WERI-Rb-1 (cell line): ENCODE data around the gene BICC1.

Source experiments
- DNase-seq: peaks from one replicate; pipeline ENCODE4 v3.0.0-alpha.2; 2020
- H3K27ac ChIP-seq: fragments of 250-450 bp; sonication (Bioruptor Pico); 2 replicates; pipeline ENCODE4 v1.5.1; 2020; ENCODE audit warnings: mild to moderate bottlenecking, moderate library complexity
- H3K27me3 ChIP-seq: fragments of 250-450 bp; sonication (Bioruptor Pico); 2 replicates; pipeline ENCODE4 v1.5.1; 2021; ENCODE audit warnings: mild to moderate bottlenecking, low read depth, moderate library complexity; ENCODE audit not compliant: insufficient read depth, severe bottlenecking
- H3K36me3 ChIP-seq: fragments of 250-450 bp; sonication (Bioruptor Pico); 2 replicates; pipeline ENCODE4 v1.5.1; 2020; ENCODE audit warnings: mild to moderate bottlenecking, moderate library complexity
- H3K4me3 ChIP-seq: 2 replicates; pipeline ENCODE4 v1.5.1; 2011; ENCODE audit warnings: low read depth, mild to moderate bottlenecking, control low read depth, low read length
- H3K9me3 ChIP-seq: fragments of 250-450 bp; sonication (Bioruptor Pico); 2 replicates; pipeline ENCODE4 v1.5.1; 2021; ENCODE audit warnings: mild to moderate bottlenecking, moderate library complexity; ENCODE audit not compliant: severe bottlenecking
- TF ChIP-seq, protein P1 (sequence below): IDR thresholded peaks from 2 replicates; pipeline ENCODE4 v1.5.1; 2011; ENCODE audit warnings: low read depth, mild to moderate bottlenecking, control low read depth, inconsistent platforms, low read length

The BICC1 gene

GRCh38 chr10:58556516-58557165 is 44.0 kb downstream of the BICC1 start:
- H3K36me3 ChIP-seq = no peaks in the 10 kb centered on the region
- TF ChIP-seq, protein P1, sequence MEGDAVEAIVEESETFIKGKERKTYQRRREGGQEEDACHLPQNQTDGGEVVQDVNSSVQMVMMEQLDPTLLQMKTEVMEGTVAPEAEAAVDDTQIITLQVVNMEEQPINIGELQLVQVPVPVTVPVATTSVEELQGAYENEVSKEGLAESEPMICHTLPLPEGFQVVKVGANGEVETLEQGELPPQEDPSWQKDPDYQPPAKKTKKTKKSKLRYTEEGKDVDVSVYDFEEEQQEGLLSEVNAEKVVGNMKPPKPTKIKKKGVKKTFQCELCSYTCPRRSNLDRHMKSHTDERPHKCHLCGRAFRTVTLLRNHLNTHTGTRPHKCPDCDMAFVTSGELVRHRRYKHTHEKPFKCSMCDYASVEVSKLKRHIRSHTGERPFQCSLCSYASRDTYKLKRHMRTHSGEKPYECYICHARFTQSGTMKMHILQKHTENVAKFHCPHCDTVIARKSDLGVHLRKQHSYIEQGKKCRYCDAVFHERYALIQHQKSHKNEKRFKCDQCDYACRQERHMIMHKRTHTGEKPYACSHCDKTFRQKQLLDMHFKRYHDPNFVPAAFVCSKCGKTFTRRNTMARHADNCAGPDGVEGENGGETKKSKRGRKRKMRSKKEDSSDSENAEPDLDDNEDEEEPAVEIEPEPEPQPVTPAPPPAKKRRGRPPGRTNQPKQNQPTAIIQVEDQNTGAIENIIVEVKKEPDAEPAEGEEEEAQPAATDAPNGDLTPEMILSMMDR = no peak
- peaks cover 2% of the 10 kb centered on the region for H3K9me3 ChIP-seq
- H3K27me3 ChIP-seq = no peaks in the 10 kb centered on the region
- DNase-seq = no peak
- H3K27ac ChIP-seq = no peak overlapping the region
- H3K4me3 ChIP-seq = no peak overlapping the region

GRCh38 chr10:58557714-58558113 is 45.0 kb downstream of the BICC1 start:
- TF ChIP-seq, protein P1 = no peak
- H3K4me3 ChIP-seq = no peak overlapping the region
- H3K9me3 ChIP-seq = peaks cover 2% of the 10 kb centered on the region
- DNase-seq = no peak
- no peak overlapping the region for H3K27ac ChIP-seq
- H3K27me3 ChIP-seq = no peaks in the 10 kb centered on the region
- H3K36me3 ChIP-seq = no peaks in the 10 kb centered on the region

GRCh38 chr10:58560068-58560467 is 47.4 kb downstream of the BICC1 start:
- TF ChIP-seq, protein P1 = no peak
- H3K4me3 ChIP-seq = no peak overlapping the region

GRCh38 chr10:58565271-58565670 is 52.6 kb downstream of the BICC1 start:
- Histone ChIP-seq H3K9me3 (no peaks in the 10 kb centered on the region), H3K27ac (no peak overlapping the region), H3K27me3 (no peaks in the 10 kb centered on the region), H3K4me3 (no peak overlapping the region), H3K36me3 (no peaks in the 10 kb centered on the region; the same call in 1 of the 2 replicates)
- no peak for DNase-seq
- TF ChIP-seq, protein P1 = no peak

More at GRCh38 chr10:58560068-58560467, 47.4 kb downstream of the BICC1 start:
- no peaks in the 10 kb centered on the region for H3K27me3 ChIP-seq
- no peaks in the 10 kb centered on the region for H3K36me3 ChIP-seq
- peaks cover 2% of the 10 kb centered on the region for H3K9me3 ChIP-seq
- no peak overlapping the region for H3K27ac ChIP-seq
- no peak for DNase-seq

GRCh38 chr10:58567652-58568051 is 55.0 kb downstream of the BICC1 start:
- TF ChIP-seq, protein P1 = no peak
- Histone ChIP-seq H3K27ac (no peak overlapping the region), H3K36me3 (no peaks in the 10 kb centered on the region; the same call in 1 of the 2 replicates), H3K27me3 (no peaks in the 10 kb centered on the region), H3K4me3 (no peak overlapping the region), H3K9me3 (peaks cover 7% of the 10 kb centered on the region)
- DNase-seq = no peak
